DMS153 treated with DMSO at 0.1 percent for 48 hours (cell line): ENCODE results near the gene CD200.

Source experiments
- DNase-seq: peaks from one replicate; lab custom pipeline; 2025; ENCODE audit not compliant: unreplicated experiment; lab: John Stamatoyannopoulos, UW

CD200 gene, protein sequence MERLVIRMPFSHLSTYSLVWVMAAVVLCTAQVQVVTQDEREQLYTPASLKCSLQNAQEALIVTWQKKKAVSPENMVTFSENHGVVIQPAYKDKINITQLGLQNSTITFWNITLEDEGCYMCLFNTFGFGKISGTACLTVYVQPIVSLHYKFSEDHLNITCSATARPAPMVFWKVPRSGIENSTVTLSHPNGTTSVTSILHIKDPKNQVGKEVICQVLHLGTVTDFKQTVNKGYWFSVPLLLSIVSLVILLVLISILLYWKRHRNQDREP

DNA sequence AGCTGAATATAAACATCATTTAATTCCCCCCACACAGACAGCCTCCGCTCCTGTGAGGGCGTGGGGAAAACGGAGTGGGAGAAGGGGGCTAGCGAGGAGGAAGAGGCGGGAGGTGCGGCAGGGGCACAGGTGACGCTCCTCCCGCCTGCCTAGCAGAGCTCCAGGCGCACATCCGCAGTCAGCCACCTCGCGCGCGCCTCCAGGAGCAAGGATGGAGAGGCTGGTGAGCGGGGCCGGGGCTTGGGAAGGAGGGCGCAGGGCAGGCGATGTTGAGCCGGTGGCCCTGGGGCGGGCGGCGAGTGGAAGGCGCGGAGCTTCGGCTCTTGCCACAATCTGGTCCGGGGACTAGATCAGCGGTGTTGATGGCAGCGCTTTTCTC lies at the start of gene CD200:
TSS of gene CD200 (plus strand) at position 155 of the 379 bp plus-strand sequence. CDS start at position 212, 57 bp downstream.
- DNase-seq, result peak; percentile 53

- no peak for DNase-seq
Observed at GRCh38 chr3:112289011-112289410, 43.9 kb upstream of the CD200 start.

DNA sequence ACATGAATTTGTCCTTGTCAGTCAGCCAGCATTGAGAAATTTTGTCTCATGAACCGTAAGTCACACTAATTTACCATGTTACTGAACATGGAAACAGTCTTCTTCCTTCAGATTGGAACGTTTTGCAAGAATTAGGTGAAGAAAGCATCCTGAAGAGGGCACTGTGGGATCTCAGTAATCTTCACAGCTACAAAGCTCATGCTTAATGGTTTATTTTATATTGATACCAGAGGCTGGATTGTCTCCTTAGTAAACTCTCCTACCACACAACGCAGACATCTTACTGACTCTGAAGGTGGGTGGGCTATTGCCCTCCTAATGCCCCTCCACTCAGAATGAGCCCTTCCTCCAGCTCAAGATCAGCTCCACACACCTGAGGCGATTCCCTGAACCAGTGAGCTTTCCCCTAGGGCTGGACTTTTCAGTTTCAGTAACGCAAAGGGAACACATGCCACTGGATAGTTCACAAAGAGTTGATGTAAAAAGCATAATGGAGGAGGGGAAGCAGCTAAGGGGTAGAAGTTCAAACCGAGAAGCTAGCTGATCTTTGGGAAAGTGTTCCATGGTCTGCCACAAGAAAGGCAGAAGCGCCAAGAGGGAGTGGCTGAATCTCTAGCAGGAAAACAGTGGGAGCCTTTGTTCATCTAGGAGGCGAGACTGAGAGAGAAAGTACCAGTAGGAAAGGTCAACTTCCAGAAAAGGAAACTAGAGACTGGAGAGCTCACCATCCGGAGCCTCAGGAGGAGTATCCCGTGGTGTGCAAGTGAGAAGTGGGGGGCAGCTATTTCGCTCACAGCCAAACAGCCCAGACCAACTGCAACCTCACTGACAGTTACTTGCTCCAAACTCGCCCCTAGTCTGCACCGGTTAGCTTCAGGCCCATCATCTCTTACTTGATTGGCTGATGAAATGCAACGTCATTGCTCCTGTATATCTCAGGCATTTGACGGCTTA lies 39.3 kb upstream of the CD200 start, which contains the start of gene SLC9C1:
TSS of gene SLC9C1 (minus strand) at position 849 of the 954 bp plus-strand sequence. CDS start 7,425 bp downstream, outside the sequence.
- peak; percentile 80 for DNase-seq

GRCh38 chr3:112297714-112298113 lies 35.2 kb upstream of the CD200 start:
- DNase-seq, result no peak

DNA sequence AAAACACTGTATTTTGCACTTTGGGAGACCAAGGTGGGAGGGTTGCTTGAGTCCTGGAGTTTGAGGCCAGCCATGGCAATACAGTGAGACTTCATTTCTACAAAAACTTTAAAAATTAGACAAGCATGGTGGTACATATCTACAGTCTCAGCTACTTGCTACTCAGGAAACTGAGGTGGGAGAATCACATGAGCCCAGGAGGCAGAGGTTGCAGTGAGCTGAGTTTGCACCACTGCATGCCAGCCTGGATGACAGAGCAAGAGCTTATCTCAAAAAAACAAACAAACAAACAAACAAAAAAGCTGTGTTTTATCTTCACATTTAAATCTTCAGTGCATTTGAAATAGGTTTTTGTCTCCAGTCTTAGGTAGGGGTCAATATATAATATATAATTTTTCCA lies 34.2 kb upstream of the CD200 start:
- DNase-seq, result no peak

- DNase-seq, result no peak
Observed at GRCh38 chr3:112302150-112302830, 30.7 kb upstream of the CD200 start.

DNA sequence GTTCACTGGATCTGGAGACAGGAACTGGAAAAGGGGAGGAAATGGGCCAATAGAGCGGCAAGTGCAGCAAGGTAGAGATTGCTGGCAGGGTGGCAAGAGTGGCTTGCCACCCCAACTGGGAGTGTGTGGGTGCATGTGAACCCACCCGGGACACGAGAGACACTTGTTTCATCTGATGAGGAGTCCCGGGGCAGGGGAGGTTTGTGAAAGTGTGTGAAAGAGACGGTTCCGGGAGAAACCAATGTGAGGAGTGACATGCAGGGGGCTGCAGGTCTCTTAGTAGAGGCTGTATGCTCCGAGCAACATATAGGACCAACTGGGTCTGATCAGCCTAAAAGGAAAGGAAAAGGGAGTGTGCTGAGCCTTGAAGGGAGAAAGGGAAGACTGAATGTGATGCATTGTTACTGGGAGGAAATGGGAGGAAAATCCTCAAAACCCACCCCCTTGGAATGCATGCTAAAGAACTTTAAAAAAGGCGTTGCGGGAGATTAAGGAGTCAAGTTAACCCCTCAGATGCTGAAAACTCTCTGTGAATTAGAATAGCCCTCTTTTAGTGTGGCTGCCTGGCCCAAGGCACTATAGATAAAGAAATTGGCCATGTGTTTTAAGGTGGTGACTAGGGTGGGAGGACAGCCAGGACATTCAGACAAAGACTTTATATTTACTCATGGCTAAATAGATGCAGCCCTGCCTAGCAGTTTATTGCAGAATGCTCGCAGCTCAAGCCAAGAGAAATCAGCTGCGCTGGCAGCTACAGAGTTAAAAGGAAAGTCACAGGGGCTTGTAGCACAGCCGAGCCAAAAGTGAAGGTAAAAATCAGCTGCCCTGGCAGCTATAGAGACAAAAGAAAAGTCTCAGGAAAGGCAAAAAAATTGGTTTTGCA lies 29.8 kb upstream of the CD200 start:
- no peak for DNase-seq

DNA sequence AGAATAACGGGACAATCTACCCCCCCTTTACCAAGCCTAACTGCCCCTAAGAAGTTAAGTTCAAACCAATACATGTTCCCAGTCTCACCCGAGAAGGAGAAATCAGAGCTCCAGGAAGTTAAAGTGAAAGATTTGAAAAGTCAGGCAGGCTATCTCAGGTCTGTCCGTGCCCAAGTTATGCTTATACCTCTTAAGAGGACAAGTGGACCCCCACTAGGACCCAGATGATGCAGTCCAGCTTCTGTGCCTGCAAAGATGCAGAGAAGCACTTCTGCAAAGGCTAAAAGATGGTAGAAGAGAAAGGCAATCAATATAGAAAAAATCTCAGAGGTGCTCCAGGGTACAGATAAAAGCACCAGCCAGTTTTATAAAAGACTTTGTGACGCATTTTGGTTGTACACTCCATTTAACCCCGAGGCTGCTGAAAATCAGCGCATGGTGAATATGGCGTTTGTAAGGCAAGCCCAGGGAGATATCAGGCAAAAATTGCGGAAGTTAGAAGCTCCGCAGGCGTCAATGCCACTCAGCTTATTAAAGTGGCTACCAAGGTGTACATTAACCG lies 29.1 kb upstream of the CD200 start:
- no peak for DNase-seq

- no peak for DNase-seq
Observed at GRCh38 chr3:112304611-112305010, 28.3 kb upstream of the CD200 start.

DNA sequence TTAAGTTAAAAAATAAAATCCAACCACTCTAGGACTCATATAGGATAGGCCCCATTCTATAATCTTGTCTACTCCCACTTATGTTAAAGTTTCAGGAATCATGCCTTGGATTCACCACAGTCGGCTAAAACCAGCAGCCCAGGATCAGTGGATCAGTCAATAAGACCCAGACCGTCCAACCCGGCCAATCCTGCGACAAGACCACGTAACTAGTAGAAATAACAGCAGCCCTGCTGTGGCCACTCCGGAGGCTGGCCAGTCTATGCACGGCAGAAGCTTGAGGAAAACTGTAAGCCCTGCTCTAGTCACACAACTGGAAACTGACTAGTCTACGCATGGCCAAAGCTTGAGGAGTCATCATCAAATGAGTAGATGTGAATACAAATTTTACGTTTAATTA lies 26.1 kb upstream of the CD200 start:
- DNase-seq, result no peak

- no peak for DNase-seq
Observed at GRCh38 chr3:112307557-112307956, 25.4 kb upstream of the CD200 start.

- DNase-seq, result peak; percentile 53
Observed at GRCh38 chr3:112308151-112308911, 24.6 kb upstream of the CD200 start.

GRCh38 chr3:112314649-112315048 lies 18.3 kb upstream of the CD200 start:
- no peak for DNase-seq

GRCh38 chr3:112315791-112316190 lies 17.2 kb upstream of the CD200 start:
- DNase-seq, result no peak

GRCh38 chr3:112319516-112320276 lies 13.3 kb upstream of the CD200 start:
- DNase-seq, result no peak

DNA sequence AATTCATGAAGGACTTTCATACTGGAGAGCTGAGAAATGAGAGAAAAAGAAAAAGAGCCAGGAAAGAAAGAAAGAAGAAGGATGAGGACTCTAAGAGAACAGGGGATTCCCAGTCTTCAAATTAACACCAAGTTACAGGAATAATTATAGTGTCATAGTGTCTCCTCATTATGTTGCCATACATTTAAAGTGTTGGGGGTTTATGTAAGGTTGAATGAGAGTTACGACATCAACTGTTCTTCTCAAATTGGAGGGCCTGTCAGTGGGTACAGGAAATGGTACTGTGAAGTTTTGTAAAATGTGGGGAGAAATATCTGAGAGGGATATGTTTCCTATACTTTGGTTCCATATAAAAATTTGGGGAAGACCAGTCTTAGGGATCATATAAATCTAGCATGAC lies 12.3 kb upstream of the CD200 start:
- DNase-seq, result no peak

- no peak for DNase-seq
Observed at GRCh38 chr3:112321867-112322652, 10.9 kb upstream of the CD200 start.

DNA sequence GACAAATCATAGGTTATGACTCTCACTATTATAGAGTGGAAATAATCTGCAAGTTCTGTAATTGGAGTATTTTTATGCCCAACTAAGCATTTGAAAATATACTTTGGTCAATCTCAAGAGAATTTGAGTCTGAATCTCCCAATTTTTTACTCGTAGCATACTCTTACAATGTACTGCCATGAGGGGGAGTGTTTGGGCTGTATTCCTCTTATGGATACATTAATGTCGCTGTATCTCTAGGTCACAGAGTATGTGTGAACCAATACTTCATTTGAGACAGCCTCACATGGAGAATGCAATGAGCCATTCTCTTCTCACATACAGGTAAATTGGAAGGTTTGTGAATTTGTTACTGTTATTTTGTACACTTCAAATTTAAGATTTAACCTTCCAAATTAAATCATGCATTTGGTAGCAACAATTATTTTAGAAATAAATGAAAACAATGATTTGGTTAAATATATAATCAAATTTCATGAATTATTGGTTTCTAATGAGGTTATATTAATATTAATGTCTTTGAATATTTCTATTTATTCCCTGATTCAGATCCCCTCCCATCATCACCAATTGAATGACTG lies 5.5 kb upstream of the CD200 start:
- DNase-seq, result peak; percentile 67
